HepG2 (cell line): ENCODE results near the gene NAPB. TPM values are rescaled to one million over a fixed set of nuclear protein-coding genes. Genes with fewer than 3 reads are reported as not detected.

Experiments
- ATAC-seq: fragments of 200-7000 bp; cut with Tn5 transposase; 3 replicates; pipeline ENCODE4 v1.9.1; 2020; ENCODE audit warnings: mild to moderate bottlenecking, moderate library complexity
- BruUV-seq: library from RNA; stranded (reverse); fragments of 400-500 nt; replicated peaks from 2 replicates; lab custom pipeline; 2021; lab: Mats Ljungman, UMichigan
- CTCF ChIA-PET: fragments of 300-600 bp; formaldehyde crosslinking; extraction: SDS; loops from one replicate; lab custom pipeline; 2021; ENCODE audit warnings: low total read pairs, inconsistent platforms, low intra/inter-chr PET ratio; lab: Yijun Ruan, JAX
- POLR2A ChIA-PET: fragments of 350-600 bp; sonication (Branson Sonifier 250); formaldehyde crosslinking; loops from one replicate; lab custom pipeline; 2020; ENCODE audit warnings: antibody characterized with exemption, inconsistent platforms; lab: Yijun Ruan, JAX
- DNase-seq: peaks from one replicate; pipeline ENCODE4 v3.0.0-alpha.2; 2015; ENCODE audit warnings: low spot score
- FAIRE-seq: peaks from 3 replicates; lab custom pipeline; 2011; peaks lifted over from hg19 to GRCh38; lab: Jason Lieb, UNC
- H2AFZ ChIP-seq: one replicate; pipeline ENCODE4 v1.6.1; 2011; ENCODE audit warnings: low read length, inconsistent platforms
- H3K27ac ChIP-seq: fragments of 300-600 bp; 3 replicates; pipeline ENCODE4 v1.8.0; 2011; ENCODE audit warnings: mixed run types, mild to moderate bottlenecking, mixed read lengths, low read length, inconsistent platforms; ENCODE audit not compliant: insufficient read depth; ENCODE audit errors: extremely low read length
- H3K27me3 ChIP-seq, 2 experiments: fragments of 200-600 bp in 1 of 2; 2 replicates in 1 of 2; 3 replicates in 1 of 2; pipeline versions ENCODE4 v1.6.0 to v1.8.0; 2011; ENCODE audit warnings: low read length in 2 of 2, mild to moderate bottlenecking in 2 of 2, moderate library complexity in 2 of 2, inconsistent platforms in 1 of 2; ENCODE audit not compliant: insufficient read depth in 2 of 2, control insufficient read depth in 1 of 2
- H3K36me3 ChIP-seq, 2 experiments: fragments of 200-600 bp in 1 of 2; replicated peaks in 1 of 2; 2 replicates in 1 of 2; 3 replicates in 1 of 2; pipeline versions ENCODE4 v1.5.1 to v1.8.0; 2011; ENCODE audit warnings: low read length in 2 of 2, inconsistent platforms in 1 of 2; ENCODE audit not compliant: insufficient read depth in 2 of 2, control insufficient read depth in 1 of 2
- H3K4me1 ChIP-seq: 2 replicates; pipeline ENCODE4 v1.5.1; 2012; ENCODE audit warnings: low read length, inconsistent platforms; ENCODE audit not compliant: insufficient read depth
- H3K4me2 ChIP-seq: 2 replicates; pipeline ENCODE4 v1.6.0; 2011; ENCODE audit warnings: low read depth, low read length, inconsistent platforms
- H3K4me3 ChIP-seq, 3 experiments: fragments of 200-600 bp in 1 of 3; sonication (generic), shearing (Covaris generic) in 1 of 3; replicated peaks in 1 of 3; 2 replicates each; pipeline ENCODE4 v1.5.1; 2011 to 2016; ENCODE audit warnings: low read length in 3 of 3, inconsistent platforms in 2 of 3, low read depth in 2 of 3, mild to moderate bottlenecking in 2 of 3, control low read depth in 1 of 3, mixed read lengths in 1 of 3; ENCODE audit not compliant: insufficient read depth in 1 of 3
- H3K79me2 ChIP-seq: one replicate; pipeline ENCODE4 v1.6.1; 2011; ENCODE audit warnings: low read length, inconsistent platforms; ENCODE audit not compliant: insufficient read depth
- H3K9ac ChIP-seq: 2 replicates; pipeline ENCODE4 v1.6.0; 2011; ENCODE audit warnings: mild to moderate bottlenecking, low read depth, low read length, inconsistent platforms; ENCODE audit not compliant: insufficient read depth
- H3K9me3 ChIP-seq: 2 replicates; pipeline ENCODE4 v1.5.1; 2012; ENCODE audit warnings: mild to moderate bottlenecking, low read length
- H4K20me1 ChIP-seq: 2 replicates; pipeline ENCODE4 v1.6.0; 2011; ENCODE audit warnings: inconsistent platforms, mild to moderate bottlenecking, low read length, moderate library complexity; ENCODE audit not compliant: insufficient read depth
- GTF3A ChIP-seq: sonication (generic); formaldehyde crosslinking; conservative IDR thresholded peaks from 2 replicates; pipeline ENCODE4 v1.4.0; 2020; ENCODE audit warnings: mild to moderate bottlenecking, missing genetic modification reagents
- HOXA9 ChIP-seq: sonication (generic); formaldehyde crosslinking; IDR thresholded peaks from 2 replicates; pipeline ENCODE4 v1.8.1; 2022; ENCODE audit warnings: missing genetic modification reagents, mild to moderate bottlenecking, moderate library complexity, borderline replicate concordance
- MAFK ChIP-seq, 2 experiments: IDR thresholded peaks in 1 of 2; conservative IDR thresholded peaks in 1 of 2; 2 replicates each; pipeline ENCODE4 v1.6.1; 2011; ENCODE audit warnings: improper control_type of control experiment in 2 of 2, low read length in 2 of 2
- RBM22 ChIP-seq: fragments of 200-400 bp; formaldehyde crosslinking; optimal IDR thresholded peaks from 2 replicates; pipeline ENCODE3; 2017; ENCODE audit warnings: mild to moderate bottlenecking, low read length, moderate library complexity
- SAFB2 ChIP-seq: sonication (generic); formaldehyde crosslinking; IDR thresholded peaks from 2 replicates; pipeline ENCODE4 v1.5.1; 2020; ENCODE audit warnings: missing genetic modification reagents, low read depth, mild to moderate bottlenecking, borderline replicate concordance
- YY1 ChIP-seq: IDR thresholded peaks from 2 replicates; pipeline ENCODE4 v1.6.1; 2011; ENCODE audit warnings: low read length, low read depth, moderate library complexity, mild to moderate bottlenecking; ENCODE audit not compliant: insufficient read depth, insufficient replicate concordance
- ZBTB21 ChIP-seq: sonication (generic); formaldehyde crosslinking; IDR thresholded peaks from 2 replicates; pipeline ENCODE4 v1.4.0; 2020; ENCODE audit warnings: missing genetic modification reagents
- ZBTB38 ChIP-seq: sonication (generic); formaldehyde crosslinking; IDR thresholded peaks from 2 replicates; pipeline ENCODE4 v1.5.1; 2020; ENCODE audit warnings: mild to moderate bottlenecking, missing genetic modification reagents
- ZMYM4 ChIP-seq: sonication (generic); formaldehyde crosslinking; IDR thresholded peaks from 2 replicates; pipeline ENCODE4 v1.8.1; 2023; ENCODE audit warnings: mild to moderate bottlenecking, missing genetic modification reagents
- ZNF382 ChIP-seq: sonication (generic); formaldehyde crosslinking; IDR thresholded peaks from 2 replicates; pipeline ENCODE4 v1.5.0; 2020; ENCODE audit warnings: missing genetic modification reagents, mild to moderate bottlenecking, borderline replicate concordance
- WGBS: methylation state at CpG from one replicate; pipeline ENCODE4 v1.1.6; 2017; ENCODE audit warnings: low lambda C conversion rate; 5-methylcytosine and 5-hydroxymethylcytosine counted together
- in situ Hi-C: cut with HindIII; loops from 2 replicates; pipeline ENCODE4 v1.10.0; 2017; ENCODE audit warnings: low pct_unique_long_range_greater_than_20kb; ENCODE audit not compliant: extremely low pct_ligation_motif_present
- intact Hi-C: fragments of 100-400 bp; cut with micrococcal nuclease; formaldehyde crosslinking; loops from one replicate; pipeline ENCODE4 v1.10.0; 2022; ENCODE audit not compliant: unreplicated experiment
- polyA plus RNA-seq, 8 experiments: library from polyadenylated mRNA; depleted of rRNA in 3 of 8; stranded (reverse) in 7 of 8; unstranded in 1 of 8; fragments of >200 nt; fragmentation: Illumina TruSeq in 4 of 8; extraction: Trizol in 4 of 8; gene quantifications; 2 replicates each; pipeline versions ENCODE4 v1.2.1 to v1.2.3, GENCODE V29; 2011 to 2016; ENCODE audit warnings: low read depth in 4 of 8, missing spikeins in 1 of 8, mixed read lengths in 1 of 8; ENCODE audit not compliant: insufficient read depth in 1 of 8
- total RNA-seq, 5 experiments: library from RNA; depleted of rRNA; stranded (reverse); fragments of >200 nt; fragmentation: Illumina TruSeq; extraction: Trizol; gene quantifications; 2 replicates each; pipeline ENCODE4 v1.2.3, GENCODE V29; 2016; ENCODE audit warnings: low read depth in 1 of 5
- TF ChIP-seq, protein P1 (sequence below): sonication (generic); formaldehyde crosslinking; IDR thresholded peaks from 2 replicates; pipeline ENCODE4 v1.8.1; 2023; ENCODE audit warnings: missing genetic modification reagents, inconsistent platforms, borderline replicate concordance
- TF ChIP-seq, protein P2 (sequence below): sonication (generic); formaldehyde crosslinking; IDR thresholded peaks from 2 replicates; pipeline ENCODE4 v1.8.1; 2023; ENCODE audit warnings: mild to moderate bottlenecking, inconsistent platforms, moderate library complexity, missing genetic modification reagents, borderline replicate concordance
- TF ChIP-seq, protein P3 (sequence below): sonication (generic); formaldehyde crosslinking; IDR thresholded peaks from 2 replicates; pipeline ENCODE4 v1.4.0; 2020; ENCODE audit warnings: mild to moderate bottlenecking, missing genetic modification reagents
- TF ChIP-seq, protein P4 (sequence below): sonication (generic); formaldehyde crosslinking; IDR thresholded peaks from 2 replicates; pipeline ENCODE4 v1.4.0; 2020; ENCODE audit warnings: low read depth, mild to moderate bottlenecking, missing genetic modification reagents

NAPB gene
- total and polyA plus RNA-seq, 2 of the 13 experiments (the other 11 are each of a cell fraction or from before 2014, with no cell fraction given): 15.2 to 16.1 TPM

DNA sequence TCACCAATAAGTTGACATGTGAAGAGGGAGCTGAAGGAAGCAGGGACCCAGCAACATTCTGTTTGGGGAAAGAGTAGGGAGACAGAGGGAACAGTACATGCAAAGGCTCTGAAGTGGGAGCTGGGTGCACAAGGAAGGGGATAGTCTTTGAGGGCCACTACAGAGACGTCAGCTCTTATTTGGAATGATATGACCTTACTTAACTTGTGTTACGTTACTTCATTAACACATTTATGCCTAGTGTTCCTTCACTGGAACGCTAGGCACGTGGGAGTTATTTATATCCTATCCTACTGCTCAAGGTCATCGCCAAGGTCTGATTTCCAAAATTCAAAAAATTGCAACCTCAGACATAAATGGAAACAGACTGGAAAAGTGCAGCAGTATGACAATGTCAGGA lies 20.2 kb downstream of the NAPB start:
- Histone ChIP-seq H3K27ac (no peak overlapping the region), H3K4me1 (peaks cover 18% of the 10 kb centered on the region), H3K9me3 (no peaks in the 10 kb centered on the region), H3K9ac (no peak overlapping the region), H4K20me1 (peaks cover 17% of the 10 kb centered on the region), H2AFZ (no peak overlapping the region), H3K36me3 (peaks cover 14 to 44% of the 10 kb centered on the region in 2 experiments), H3K4me3 (no peak overlapping the region), H3K4me2 (no peak overlapping the region), H3K79me2 (peaks cover 32% of the 10 kb centered on the region), H3K27me3 (no peaks in the 10 kb centered on the region)
- BruUV-seq: no TSS peak
- DNase-seq: no peak
- intact Hi-C loops (no loop called here), in situ Hi-C loops (no loop called here)
- FAIRE-seq: no peak
- peak; percentile 35 for TF ChIP-seq RBM22
- no peak for TF ChIP-seq ZMYM4
- peak; percentile 24 to 59; a peak in 2 of 4 replicates for TF ChIP-seq MAFK (conservative IDR thresholded peaks at IDR 0.05 in 1 of 2, IDR thresholded peaks at IDR 0.05 in 1 of 2; ENCODE audit: low read length in 2 of 2)
- TF ChIP-seq YY1: no peak
- no peak for ATAC-seq
- CTCF ChIA-PET: no interaction called here
- POLR2A ChIA-PET: interaction anchor here (4.2 kb wide), 1 partner anchor 19 kb away, joined by 17 read pairs; the partner anchor contains the start of gene NAPB
- whole genome bisulfite sequencing: 96% methylated on average over 5 of the region's 5 CpGs

DNA sequence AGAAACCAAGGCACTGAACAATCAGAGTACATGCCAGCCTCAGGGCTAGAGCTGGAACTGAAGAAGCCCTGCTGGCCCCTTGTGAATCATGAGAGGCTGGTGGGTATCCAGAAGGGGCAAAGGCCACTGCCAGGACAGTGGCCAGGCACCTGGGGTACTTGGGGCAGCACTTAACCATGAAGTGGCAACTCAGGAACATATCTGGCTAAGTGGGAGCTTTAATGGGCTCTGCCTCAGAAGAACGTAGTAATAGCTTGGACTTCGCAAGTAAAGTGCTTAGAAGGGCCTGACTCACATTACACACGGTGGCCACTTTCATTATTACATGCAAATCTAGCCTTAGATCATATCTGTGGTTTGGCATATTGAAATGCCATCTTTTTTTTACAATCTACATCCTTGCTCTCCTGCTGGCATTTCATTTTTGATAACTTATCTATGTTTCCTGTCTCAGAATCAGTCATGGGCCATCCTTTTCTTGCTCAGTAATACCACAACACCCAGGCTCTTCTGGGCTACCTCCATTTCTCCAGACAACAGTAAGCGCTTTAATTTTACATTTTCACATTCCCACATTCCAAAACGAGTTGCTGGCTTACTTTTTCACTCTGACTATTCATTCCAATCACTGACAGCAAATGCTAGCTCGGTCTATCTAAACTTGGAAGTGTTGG lies 21.6 kb downstream of the NAPB start:
- Histone ChIP-seq H3K9me3 (no peaks in the 10 kb centered on the region), H3K27me3 (no peaks in the 10 kb centered on the region), H3K36me3 (peaks cover 17 to 54% of the 10 kb centered on the region in 2 experiments), H3K4me2 (no peak overlapping the region), H2AFZ (no peak overlapping the region), H4K20me1 (peaks cover 13% of the 10 kb centered on the region), H3K27ac (no peak overlapping the region), H3K4me3 (no peak overlapping the region), H3K4me1 (peaks cover 12% of the 10 kb centered on the region), H3K9ac (no peak overlapping the region), H3K79me2 (peaks cover 20% of the 10 kb centered on the region)
- CTCF ChIA-PET: no interaction called here
- no TSS peak for BruUV-seq
- POLR2A ChIA-PET: interaction anchor here (1.0 kb wide), 1 partner anchor 22 kb away, joined by 5 read pairs; the partner anchor contains the start of gene NAPB
- in situ Hi-C loops (no loop called here), intact Hi-C loops (no loop called here)
- FAIRE-seq (no peak), ATAC-seq (peak; percentile 70), DNase-seq (no peak)
- 91% methylated on average over 6 of the region's 6 CpGs for WGBS
- TF ChIP-seq GTF3A (CRISPR knock-in tag): no peak
- no peak for TF ChIP-seq HOXA9 (CRISPR knock-in tag)
- no peak for TF ChIP-seq ZNF382 (CRISPR knock-in tag)
- TF ChIP-seq, protein P1, sequence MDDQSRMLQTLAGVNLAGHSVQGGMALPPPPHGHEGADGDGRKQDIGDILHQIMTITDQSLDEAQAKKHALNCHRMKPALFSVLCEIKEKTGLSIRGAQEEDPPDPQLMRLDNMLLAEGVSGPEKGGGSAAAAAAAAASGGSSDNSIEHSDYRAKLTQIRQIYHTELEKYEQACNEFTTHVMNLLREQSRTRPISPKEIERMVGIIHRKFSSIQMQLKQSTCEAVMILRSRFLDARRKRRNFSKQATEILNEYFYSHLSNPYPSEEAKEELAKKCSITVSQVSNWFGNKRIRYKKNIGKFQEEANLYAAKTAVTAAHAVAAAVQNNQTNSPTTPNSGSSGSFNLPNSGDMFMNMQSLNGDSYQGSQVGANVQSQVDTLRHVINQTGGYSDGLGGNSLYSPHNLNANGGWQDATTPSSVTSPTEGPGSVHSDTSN (CRISPR knock-in tag): no peak
- TF ChIP-seq, protein P2, sequence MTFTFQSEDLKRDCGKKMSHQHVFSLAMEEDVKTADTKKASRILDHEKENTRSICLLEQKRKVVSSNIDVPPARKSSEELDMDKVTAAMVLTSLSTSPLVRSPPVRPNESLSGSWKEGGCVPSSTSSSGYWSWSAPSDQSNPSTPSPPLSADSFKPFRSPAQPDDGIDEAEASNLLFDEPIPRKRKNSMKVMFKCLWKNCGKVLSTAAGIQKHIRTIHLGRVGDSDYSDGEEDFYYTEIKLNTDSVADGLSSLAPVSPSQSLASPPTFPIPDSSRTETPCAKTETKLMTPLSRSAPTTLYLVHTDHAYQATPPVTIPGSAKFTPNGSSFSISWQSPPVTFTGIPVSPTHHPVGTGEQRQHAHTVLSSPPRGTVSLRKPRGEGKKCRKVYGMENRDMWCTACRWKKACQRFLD (CRISPR knock-in tag): no peak
- TF ChIP-seq, protein P3, sequence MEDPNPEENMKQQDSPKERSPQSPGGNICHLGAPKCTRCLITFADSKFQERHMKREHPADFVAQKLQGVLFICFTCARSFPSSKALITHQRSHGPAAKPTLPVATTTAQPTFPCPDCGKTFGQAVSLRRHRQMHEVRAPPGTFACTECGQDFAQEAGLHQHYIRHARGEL (CRISPR knock-in tag): no peak
- TF ChIP-seq ZBTB21 (CRISPR knock-in tag): no peak
- no peak for TF ChIP-seq SAFB2 (CRISPR knock-in tag)
- TF ChIP-seq, protein P4, sequence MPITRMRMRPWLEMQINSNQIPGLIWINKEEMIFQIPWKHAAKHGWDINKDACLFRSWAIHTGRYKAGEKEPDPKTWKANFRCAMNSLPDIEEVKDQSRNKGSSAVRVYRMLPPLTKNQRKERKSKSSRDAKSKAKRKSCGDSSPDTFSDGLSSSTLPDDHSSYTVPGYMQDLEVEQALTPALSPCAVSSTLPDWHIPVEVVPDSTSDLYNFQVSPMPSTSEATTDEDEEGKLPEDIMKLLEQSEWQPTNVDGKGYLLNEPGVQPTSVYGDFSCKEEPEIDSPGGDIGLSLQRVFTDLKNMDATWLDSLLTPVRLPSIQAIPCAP (CRISPR knock-in tag): no peak
- TF ChIP-seq ZBTB38 (CRISPR knock-in tag): no peak
